ENCODE data around the gene RASGRF1. TPM values are rescaled to one million over a fixed set of nuclear protein-coding genes. Genes with fewer than 3 reads are reported as not detected.

The RASGRF1 gene
- total and polyA plus RNA-seq, 9 of the 15 experiments (the other 6 are each of a cell fraction or from before 2014, with no cell fraction given): 0.03 to 0.58 (median 0.06) TPM; not detected in 1

GRCh38 chr15:78968539-78969271, 121.9 kb downstream of the RASGRF1 start:
- no peak for FAIRE-seq
- H3K9ac ChIP-seq (ENCODE audit: insufficient read depth in 1 of 2, low read depth in 2 of 2, low read length in 2 of 2): no peak overlapping the region
- no TSS peak for BruUV-seq (replicated peaks)
- H4K20me1 ChIP-seq (replicated peaks; ENCODE audit: control insufficient read depth, insufficient read depth, low read length): no peaks in the 10 kb centered on the region
- ChIA-PET CTCF (ENCODE audit: low intra/inter-chr PET ratio) (no interaction called here), POLR2A (interaction anchor here (1.1 to 1.4 kb wide), 2 partner anchors 8 to 24 kb away, joined by 3 to 4 read pairs; partner anchors contain the start of gene CTSH)
- no peaks in the 10 kb centered on the region for H3K36me3 ChIP-seq (ENCODE audit: control insufficient read depth, insufficient read depth, low read length)
- TF ChIP-seq NR1H2 (CRISPR knock-in tag; IDR thresholded peaks at IDR 0.05) (no peak), SIN3B (IDR thresholded peaks at IDR 0.05; ENCODE audit: low read depth) (no peak), NUFIP1 (IDR thresholded peaks at IDR 0.05; ENCODE audit: partially characterized antibody) (no peak), SRSF9 (IDR thresholded peaks at IDR 0.05; ENCODE audit: borderline replicate concordance, low read depth, low read length) (no peak), ZNF175 (CRISPR knock-in tag; IDR thresholded peaks at IDR 0.05; ENCODE audit: low read depth) (no peak), RBFOX2 (IDR thresholded peaks at IDR 0.05; ENCODE audit: low read depth, low read length) (no peak), NFATC3 (IDR thresholded peaks at IDR 0.05) (no peak), STAT5B (CRISPR knock-in tag; IDR thresholded peaks at IDR 0.05) (no peak), MTF1 (CRISPR knock-in tag; IDR thresholded peaks at IDR 0.05; ENCODE audit: borderline replicate concordance) (no peak), U2AF1 (optimal IDR thresholded peaks at IDR 0.05; ENCODE audit: low read depth, low read length) (no peak), ILK (tag; IDR thresholded peaks at IDR 0.05; ENCODE audit: borderline replicate concordance, low read depth) (no peak), SMARCC2 (IDR thresholded peaks at IDR 0.05; ENCODE audit: low read depth) (no peak), CREB1 (IDR thresholded peaks at IDR 0.05) (no peak), CREB1 (CRISPR knock-in tag; IDR thresholded peaks at IDR 0.05) (no peak)
- WGBS (ENCODE audit: insufficient coverage, low coverage, missing lambda C conversion rate): 55% methylated on average over 5 of the region's 5 CpGs
- no peak for DNase-seq (ENCODE audit: extremely low read depth in 1 of 4, low spot score in 3 of 4)
- no peak overlapping the region for H3K4me2 ChIP-seq (ENCODE audit: insufficient read depth, low read length)
- no peak overlapping the region for H3K27ac ChIP-seq (ENCODE audit: extremely low read depth, low read depth, low read length)
- H3K9me1 ChIP-seq (ENCODE audit: control insufficient read depth, insufficient read depth, low read length): no peaks in the 10 kb centered on the region
- H3K9me3 ChIP-seq (replicated peaks; ENCODE audit: control insufficient read depth, insufficient read depth, low read depth, low read length): no peaks in the 10 kb centered on the region
- H3K4me1 ChIP-seq (replicated peaks in 1 of 2; ENCODE audit: control insufficient read depth in 2 of 2, insufficient read depth in 2 of 2, low read length in 2 of 2): peaks cover 0 to 2% of the 10 kb centered on the region in 2 experiments; a peak in 2 of 5 replicates
- intact Hi-C loops (cut with micrococcal nuclease): no loop called here
- no peak overlapping the region for H2AFZ ChIP-seq (ENCODE audit: low read depth, low read length)
- in situ Hi-C loops (cut with MboI): no loop called here
- ATAC-seq: no peak
- no peaks in the 10 kb centered on the region for H3K79me2 ChIP-seq (ENCODE audit: control insufficient read depth, insufficient read depth, low read length)
- no peaks in the 10 kb centered on the region for H3K27me3 ChIP-seq (ENCODE audit: control insufficient read depth in 2 of 2, insufficient read depth in 2 of 2, low read length in 2 of 2)
- H3K4me3 ChIP-seq: no peak overlapping the region
